Gastroesophageal sphincter (tissue), 4 donors: Measurements from ENCODE around the gene WDR82. TPM values are rescaled to one million over a fixed set of nuclear protein-coding genes. Genes with fewer than 3 reads are reported as not detected.

Experiments
- ATAC-seq: fragments of 150-250 bp; one replicate; pipeline ENCODE4 v1.9.1; 2016; ENCODE audit warnings: mild to moderate bottlenecking, moderate library complexity
- H3K27ac ChIP-seq, 4 donors: fragments of 200-600 bp; sonication (generic) in 3 of 4; 1 replicate in 3 of 4; 2 replicates in 1 of 4; pipeline ENCODE4 v1.5.1; 2016 to 2019
- H3K27me3 ChIP-seq: fragments of 200-600 bp; sonication (generic); one replicate; pipeline ENCODE4 v1.5.1; 2019
- H3K36me3 ChIP-seq, 2 donors: fragments of 200-600 bp; sonication (generic); one replicate each; pipeline ENCODE4 v1.5.1; 2019; ENCODE audit warnings: control low read depth in 1 of 2
- H3K4me1 ChIP-seq, 3 donors: fragments of 200-600 bp; sonication (generic); 1 replicate in 2 of 3; 2 replicates in 1 of 3; pipeline ENCODE4 v1.5.1; 2016 to 2019; ENCODE audit warnings: control low read depth in 2 of 3
- H3K4me3 ChIP-seq, 2 donors: fragments of 200-600 bp; sonication (generic); one replicate each; pipeline ENCODE4 v1.5.1; 2019; ENCODE audit warnings: mild to moderate bottlenecking in 1 of 2, moderate library complexity in 1 of 2
- H3K9me3 ChIP-seq, 3 donors: fragments of 200-600 bp; sonication (generic); one replicate each; pipeline ENCODE4 v1.5.1; 2017 to 2019; ENCODE audit warnings: control low read depth in 2 of 3
- CTCF ChIP-seq, 4 experiments: fragments of 200-600 bp in 2 of 4; fragments of 450-650 bp in 2 of 4; sonication (generic) in 1 of 4; IDR thresholded peaks; one replicate each; pipeline ENCODE4 v1.5.1; 2017 to 2019; ENCODE audit warnings: antibody characterized with exemption in 4 of 4, mild to moderate bottlenecking in 2 of 4, moderate library complexity in 2 of 4
- EP300 ChIP-seq: sonication (generic); formaldehyde crosslinking; IDR thresholded peaks from one replicate; pipeline ENCODE4 v1.6.1; 2017; ENCODE audit warnings: antibody characterized with exemption, mild to moderate bottlenecking
- POLR2A ChIP-seq, 2 donors: fragments of 450-650 bp; IDR thresholded peaks; one replicate each; pipeline ENCODE4 v1.6.1; 2017; ENCODE audit warnings: antibody characterized with exemption in 2 of 2, mild to moderate bottlenecking in 2 of 2, moderate library complexity in 1 of 2
- POLR2AphosphoS5 ChIP-seq: sonication (generic); formaldehyde crosslinking; IDR thresholded peaks from one replicate; pipeline ENCODE4 v1.6.1; 2017; ENCODE audit warnings: antibody characterized with exemption
- whole genome bisulfite sequencing, 2 donors: methylation state at CpG; one replicate each; pipeline ENCODE4 v1.1.5; 2018; ENCODE audit warnings: low coverage in 1 of 2; 5-methylcytosine and 5-hydroxymethylcytosine counted together
- total RNA-seq, 4 donors: library from RNA; depleted of rRNA; stranded (reverse); fragments of >200 nt; gene quantifications; one replicate each; pipeline ENCODE4 v1.1.0, GENCODE V29; 2016

WDR82 gene
- total RNA-seq, 4 donors from 2014 or later = 63.7 to 92.0 (median 86.7) TPM

DNA sequence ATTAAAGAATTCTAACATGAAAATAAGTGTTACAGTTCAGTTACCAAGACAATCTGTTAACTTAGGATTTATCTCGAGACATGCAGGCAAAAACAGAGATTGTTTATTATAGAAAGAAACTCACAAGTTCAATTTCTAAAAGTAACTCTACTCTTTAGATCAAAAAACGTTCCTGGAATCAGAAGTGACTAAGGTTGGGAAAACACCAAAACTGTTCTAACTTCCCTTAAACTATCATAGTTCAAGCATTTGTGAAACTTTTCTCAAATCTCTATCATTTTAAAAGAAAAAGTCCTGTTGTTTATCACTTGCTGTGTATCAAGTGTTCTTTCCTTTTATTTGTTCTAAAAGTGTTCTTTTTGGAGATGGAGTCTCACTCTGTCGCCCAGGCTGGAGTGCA lies 8.7 kb downstream of the WDR82 start:
- peaks cover 4 to 76% (median 28%) of the 10 kb centered on the region in 3 donors for H3K4me1 ChIP-seq
- peak overlapping the region in 3 of 4 donors; percentile 67 to 92 (median 69) for H3K27ac ChIP-seq

GRCh38 chr3:52268036-52268435 lies 10.4 kb downstream of the WDR82 start:
- H3K9me3 ChIP-seq = no peaks in the 10 kb centered on the region
- TF ChIP-seq POLR2A (IDR thresholded peaks at IDR 0.05) (no peak), EP300 (no peak), CTCF (IDR thresholded peaks at IDR 0.05) (no peak), POLR2AphosphoS5 (no peak)
- peaks cover 2 to 80% of the 10 kb centered on the region in 2 donors for H3K36me3 ChIP-seq
- no peak overlapping the region for H3K4me3 ChIP-seq
- H3K27ac ChIP-seq = peak overlapping the region in 2 of 4 donors; percentile 30 to 92
- WGBS, 2 donors = 79 to 82% methylated on average over 2 to 3 of the region's 7 CpGs
- H3K4me1 ChIP-seq = peaks cover 4 to 76% (median 24%) of the 10 kb centered on the region in 3 donors
- no peak for ATAC-seq
- H3K27me3 ChIP-seq = no peaks in the 10 kb centered on the region

More for the DNA sequence above, 8.7 kb downstream of the WDR82 start:
- no peak for TF ChIP-seq POLR2AphosphoS5
- no peak for TF ChIP-seq POLR2A (IDR thresholded peaks at IDR 0.05)
- no peak for TF ChIP-seq EP300
- TF ChIP-seq CTCF (IDR thresholded peaks at IDR 0.05) = no peak
- no peak for ATAC-seq
- Histone ChIP-seq H3K9me3 (no peaks in the 10 kb centered on the region), H3K36me3 (peaks cover 2 to 63% of the 10 kb centered on the region in 2 donors), H3K4me3 (no peak overlapping the region), H3K27me3 (no peaks in the 10 kb centered on the region)
- WGBS, 2 donors = 12 to 29% methylated on average over 2 to 3 of the region's 3 CpGs

GRCh38 chr3:52265387-52265786 lies 13.1 kb downstream of the WDR82 start:
- TF ChIP-seq POLR2AphosphoS5 (no peak), EP300 (no peak), POLR2A (IDR thresholded peaks at IDR 0.05) (no peak)
- peaks cover 2 to 100% of the 10 kb centered on the region in 2 donors for H3K36me3 ChIP-seq
- peaks cover 0 to 69% (median 6%) of the 10 kb centered on the region in 3 donors for H3K4me1 ChIP-seq
- no peaks in the 10 kb centered on the region for H3K27me3 ChIP-seq
- H3K9me3 ChIP-seq = no peaks in the 10 kb centered on the region
- ATAC-seq = no peak
- H3K27ac ChIP-seq = no peak overlapping the region
- no peak overlapping the region for H3K4me3 ChIP-seq
- 88 to 90% methylated on average over 2 to 6 of the region's 6 CpGs for WGBS, 2 donors

GRCh38 chr3:52262447-52262846 lies 16.0 kb downstream of the WDR82 start:
- ATAC-seq = no peak
- TF ChIP-seq CTCF (IDR thresholded peaks at IDR 0.05) (no peak), EP300 (no peak), POLR2A (IDR thresholded peaks at IDR 0.05) (no peak), POLR2AphosphoS5 (no peak)
- no peaks in the 10 kb centered on the region for H3K27me3 ChIP-seq
- H3K36me3 ChIP-seq = peaks cover 0 to 100% of the 10 kb centered on the region in 2 donors
- no peaks in the 10 kb centered on the region for H3K9me3 ChIP-seq
- peaks cover 0 to 53% (median 0%) of the 10 kb centered on the region in 3 donors for H3K4me1 ChIP-seq
- H3K4me3 ChIP-seq = no peak overlapping the region
- H3K27ac ChIP-seq = peak overlapping the region in 1 of 4 donors; percentile 12

GRCh38 chr3:52259448-52259847 lies 19.0 kb downstream of the WDR82 start:
- 80 to 91% methylated on average over 3 to 4 of the region's 4 CpGs for whole genome bisulfite sequencing, 2 donors
- no peak overlapping the region for H3K4me3 ChIP-seq
- H3K4me1 ChIP-seq = peaks cover 0 to 66% (median 0%) of the 10 kb centered on the region in 3 donors
- ATAC-seq = no peak
- H3K36me3 ChIP-seq = peaks cover 0 to 100% of the 10 kb centered on the region in 2 donors
- no peaks in the 10 kb centered on the region for H3K9me3 ChIP-seq
- H3K27me3 ChIP-seq = no peaks in the 10 kb centered on the region
- peak overlapping the region in 2 of 4 donors; percentile 20 to 28 for H3K27ac ChIP-seq
- TF ChIP-seq CTCF (IDR thresholded peaks at IDR 0.05) (no peak), POLR2AphosphoS5 (no peak), POLR2A (IDR thresholded peaks at IDR 0.05) (no peak), EP300 (no peak)
